Right lobe of liver (tissue), 6 donors: ENCODE data around the gene PIEZO2. TPM values are rescaled to one million over a fixed set of nuclear protein-coding genes. Genes with fewer than 3 reads are reported as not detected.

ENCODE experiments used
- ATAC-seq, 4 donors: fragments of 200-7000 bp; cut with Tn5 transposase; one replicate each; pipeline ENCODE4 v1.9.1; 2020; ENCODE audit warnings: mild to moderate bottlenecking in 4 of 4, moderate library complexity in 4 of 4
- DNase-seq, 3 donors: peaks; one replicate each; pipeline ENCODE4 v3.0.0-alpha.2; 2020
- H3K27ac ChIP-seq, 3 donors: fragments of 200-600 bp; one replicate each; pipeline ENCODE4 v1.8.0; 2022
- H3K27me3 ChIP-seq, 2 donors: fragments of 200-600 bp; one replicate each; pipeline ENCODE4 v1.8.0; 2022
- H3K36me3 ChIP-seq, 4 donors: fragments of 200-600 bp; sonication (generic) in 1 of 4; one replicate each; pipeline versions ENCODE4 v1.5.1 to v1.8.0; 2017 to 2022; ENCODE audit warnings: control low read depth in 1 of 4
- H3K4me1 ChIP-seq, 4 donors: fragments of 200-600 bp; sonication (generic) in 1 of 4; one replicate each; pipeline versions ENCODE4 v1.5.1 to v1.8.0; 2017 to 2022; ENCODE audit warnings: control low read depth in 1 of 4
- H3K4me3 ChIP-seq, 3 donors: fragments of 200-600 bp; one replicate each; pipeline ENCODE4 v1.8.0; 2022
- H3K9me3 ChIP-seq, 4 donors: fragments of 200-600 bp; sonication (generic) in 1 of 4; one replicate each; pipeline versions ENCODE4 v1.5.1 to v1.8.0; 2017 to 2022; ENCODE audit warnings: control low read depth in 1 of 4
- CTCF ChIP-seq, 4 donors: fragments of 200-600 bp in 3 of 4; fragments of 450-650 bp in 1 of 4; IDR thresholded peaks; one replicate each; pipeline versions ENCODE4 v1.5.1 to v1.8.0; 2016 to 2022; ENCODE audit warnings: antibody characterized with exemption in 4 of 4, mild to moderate bottlenecking in 2 of 4
- POLR2A ChIP-seq: fragments of 450-650 bp; IDR thresholded peaks from one replicate; pipeline ENCODE4 v1.6.1; 2017; ENCODE audit warnings: antibody characterized with exemption, mild to moderate bottlenecking
- WGBS: methylation state at CpG from one replicate; pipeline ENCODE4 v1.1.6; 2018; ENCODE audit warnings: low coverage, low lambda C conversion rate; ENCODE audit not compliant: insufficient coverage; ENCODE audit errors: missing lambda C conversion rate; 5-methylcytosine and 5-hydroxymethylcytosine counted together
- intact Hi-C, 2 donors: fragments of 100-400 bp; cut with DNase I; formaldehyde crosslinking; loops; one replicate each; pipeline versions ENCODE4 v1.11.2 to v1.14.1; 2022
- total RNA-seq, 6 experiments: library from RNA; depleted of rRNA in 2 of 6; stranded (reverse); fragments of >200 nt in 2 of 6; fragmentation: NEBNext Ultra II Directional in 3 of 6; extraction: Animal tissue kit (Norgen Biotek cat#: 25700) in 3 of 6; gene quantifications; one replicate each; pipeline versions ENCODE4 v1.1.0 to v1.2.4, GENCODE V29; 2016 to 2023
- donor health status: DM: no; HTN: yes; CAD: no.
- donor health status: DM: no; HTN: no; CAD: no.
- donor health status: DM: no; HTN: no; CAD: no.
- donor health status: DM: no; HTN: yes; CAD: no.
- donor health status: DM: no; HTN: yes; CAD: no.

The PIEZO2 gene
- total RNA-seq, 6 experiments from 2014 or later = 6.6 to 16.9 (median 10.1) TPM

DNA sequence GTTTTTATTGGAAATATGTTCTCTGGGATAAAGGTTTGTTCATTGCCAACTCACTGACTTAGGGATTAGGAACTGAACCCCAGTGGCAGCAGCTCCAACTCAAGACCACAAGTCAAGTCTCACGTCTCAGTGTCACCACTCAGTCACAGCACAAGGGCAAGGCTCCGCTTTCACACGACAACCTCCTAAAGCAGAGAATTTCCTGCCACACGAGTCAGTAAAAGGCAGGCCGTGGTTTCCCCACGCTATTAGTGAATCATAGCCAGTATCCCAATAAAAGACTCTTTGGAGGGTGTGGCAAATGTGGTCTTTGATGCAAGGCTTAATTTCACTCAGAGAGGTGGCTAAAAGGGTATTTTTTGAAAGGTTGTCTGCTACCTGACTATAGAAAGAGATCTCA, 57.6 kb downstream of the PIEZO2 start:
- H3K36me3 ChIP-seq = no peaks in the 10 kb centered on the region
- no peaks in the 10 kb centered on the region for H3K9me3 ChIP-seq
- no peak for TF ChIP-seq POLR2A
- no peak for TF ChIP-seq CTCF (IDR thresholded peaks at IDR 0.05)
- H3K27ac ChIP-seq = no peak overlapping the region
- DNase-seq = no peak
- 59% methylated on average over 6 of the region's 6 CpGs for WGBS
- peaks cover 0 to 5% (median 0%) of the 10 kb centered on the region in 4 donors for H3K4me1 ChIP-seq
- no peaks in the 10 kb centered on the region for H3K27me3 ChIP-seq
- no peak overlapping the region for H3K4me3 ChIP-seq
- intact Hi-C loops = no loop called here
- ATAC-seq = no peak

DNA sequence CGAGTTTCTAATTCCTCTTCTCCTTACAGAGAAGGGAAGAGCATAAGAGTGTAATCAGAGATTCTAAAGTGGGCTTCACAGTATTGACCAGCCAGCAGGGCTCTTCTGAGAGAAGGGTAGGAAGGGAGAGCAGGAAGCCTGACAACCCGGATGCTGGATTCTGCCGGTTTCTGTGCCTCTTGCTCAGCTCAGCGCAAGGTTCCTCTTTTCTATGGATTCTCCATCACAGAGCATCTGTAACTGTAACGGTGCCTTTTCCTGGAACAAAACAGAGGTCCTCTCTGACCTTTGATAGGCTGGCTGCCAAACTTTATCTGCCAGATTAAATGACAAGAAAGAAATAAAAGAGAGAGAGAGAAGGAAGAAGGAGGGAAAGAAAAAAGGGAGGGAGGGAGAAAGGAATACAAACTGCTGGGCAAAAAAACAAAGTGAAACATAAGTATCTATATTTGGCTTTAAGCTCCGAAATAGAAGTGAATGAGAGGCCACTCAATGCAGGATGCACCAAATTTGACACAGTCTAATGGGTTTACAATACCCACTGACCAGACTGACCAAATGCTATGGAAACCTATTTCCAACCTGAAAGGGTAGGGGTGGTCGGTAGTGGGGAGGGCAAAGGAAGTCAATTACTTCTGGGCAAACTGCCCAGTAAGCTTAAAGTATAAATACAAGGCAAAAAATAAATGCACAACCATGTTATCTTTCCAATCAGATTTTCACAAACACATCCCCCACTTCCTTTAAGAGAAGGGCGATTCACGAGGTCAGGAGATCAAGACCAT, 59.2 kb downstream of the PIEZO2 start:
- intact Hi-C loops = no loop called here
- Histone ChIP-seq H3K4me1 (peaks cover 0 to 5% (median 0%) of the 10 kb centered on the region in 4 donors), H3K27me3 (no peaks in the 10 kb centered on the region), H3K9me3 (no peaks in the 10 kb centered on the region), H3K36me3 (no peaks in the 10 kb centered on the region), H3K4me3 (no peak overlapping the region), H3K27ac (no peak overlapping the region)
- ATAC-seq (peak; percentile 51 to 65 (median 58)), DNase-seq (no peak)
- TF ChIP-seq POLR2A = no peak
- no peak for TF ChIP-seq CTCF (IDR thresholded peaks at IDR 0.05)
- 38% methylated on average over 9 of the region's 9 CpGs for WGBS

DNA sequence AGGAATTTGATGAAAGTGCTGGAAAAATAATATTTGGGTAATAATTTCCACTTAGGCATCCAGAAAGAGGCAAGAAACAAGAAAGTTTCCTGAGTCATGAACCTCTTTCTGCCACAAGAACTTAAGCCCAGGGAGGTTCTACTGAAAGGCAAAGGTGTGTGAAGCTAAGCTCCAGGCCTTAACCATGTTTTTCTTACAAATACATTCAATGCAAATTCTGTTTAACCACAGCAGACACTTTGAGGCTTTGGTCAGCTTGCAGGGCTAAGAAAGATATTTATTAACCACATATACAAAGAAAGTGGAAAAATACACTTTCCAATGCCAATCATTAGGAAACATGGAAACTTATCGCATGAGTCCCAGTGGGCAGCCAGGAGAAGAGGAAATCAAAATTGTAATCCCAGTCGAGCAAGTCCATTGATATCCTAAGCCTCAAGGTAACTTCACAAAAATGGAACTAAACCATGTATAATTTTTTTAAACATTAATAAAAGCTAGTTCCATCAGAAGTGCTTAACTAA, 68.3 kb downstream of the PIEZO2 start:
- Histone ChIP-seq H3K27me3 (no peaks in the 10 kb centered on the region), H3K9me3 (no peaks in the 10 kb centered on the region), H3K4me3 (no peak overlapping the region), H3K36me3 (no peaks in the 10 kb centered on the region), H3K4me1 (no peaks in the 10 kb centered on the region), H3K27ac (no peak overlapping the region)
- ATAC-seq (no peak), DNase-seq (no peak)
- 95% methylated on average over 2 of the region's 2 CpGs for whole genome bisulfite sequencing
- intact Hi-C loops = no loop called here
- TF ChIP-seq CTCF (IDR thresholded peaks at IDR 0.05) = no peak
- TF ChIP-seq POLR2A = no peak

DNA sequence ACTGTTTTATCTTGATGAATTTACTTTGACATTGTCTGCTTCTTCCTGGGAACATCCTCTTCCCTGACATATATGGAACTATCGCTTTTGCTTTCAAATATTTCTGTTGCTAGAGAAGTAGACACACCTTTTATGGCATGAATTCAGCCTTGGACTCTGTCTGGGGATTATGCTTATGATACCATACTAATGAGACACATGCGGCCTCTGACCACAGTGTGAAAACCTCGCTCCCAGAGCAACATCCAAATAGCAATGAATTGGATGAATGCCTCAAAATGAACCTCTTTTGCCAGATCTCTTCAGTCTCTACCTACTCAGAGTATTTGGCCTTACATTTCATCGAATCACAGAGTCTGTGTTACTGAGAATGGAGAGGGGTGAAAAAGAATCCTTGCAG, 70.9 kb downstream of the PIEZO2 start:
- Histone ChIP-seq H3K4me1 (no peaks in the 10 kb centered on the region), H3K36me3 (no peaks in the 10 kb centered on the region), H3K9me3 (no peaks in the 10 kb centered on the region), H3K27me3 (no peaks in the 10 kb centered on the region), H3K4me3 (no peak overlapping the region), H3K27ac (no peak overlapping the region)
- WGBS = 81% methylated on average over 4 of the region's 4 CpGs
- ATAC-seq = no peak
- DNase-seq = no peak
- TF ChIP-seq CTCF (IDR thresholded peaks at IDR 0.05) (no peak), POLR2A (no peak)
- intact Hi-C loops = no loop called here
